DMS153 treated with DMSO at 0.1 percent for 48 hours (cell line): ENCODE measurements around the gene EFCC1.

Source experiments
- DNase-seq: peaks from one replicate; lab custom pipeline; 2025; ENCODE audit not compliant: unreplicated experiment; lab: John Stamatoyannopoulos, UW

The EFCC1 gene, protein sequence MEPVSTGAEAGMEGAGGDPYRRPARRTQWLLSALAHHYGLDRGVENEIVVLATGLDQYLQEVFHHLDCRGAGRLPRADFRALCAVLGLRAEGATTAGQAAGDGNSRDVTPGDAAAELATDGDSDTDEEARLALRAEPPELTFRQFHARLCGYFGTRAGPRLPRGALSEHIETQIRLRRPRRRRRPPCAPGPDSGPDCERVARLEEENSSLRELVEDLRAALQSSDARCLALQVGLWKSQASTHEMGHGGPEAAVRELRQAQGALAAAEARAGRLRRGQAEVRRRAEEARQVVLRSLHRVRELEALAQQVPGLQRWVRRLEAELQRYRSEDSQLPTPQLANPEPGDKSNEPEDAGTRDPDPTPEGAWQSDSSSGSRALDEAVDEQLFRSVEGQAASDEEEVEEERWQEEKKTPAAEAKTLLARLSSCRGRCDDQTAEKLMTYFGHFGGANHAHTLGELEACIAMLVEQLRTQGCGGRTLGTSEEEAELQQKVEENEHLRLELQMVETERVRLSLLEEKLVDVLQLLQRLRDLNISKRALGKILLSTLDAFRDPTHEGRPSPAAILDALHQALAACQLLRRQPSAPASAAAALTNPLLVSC

DNA sequence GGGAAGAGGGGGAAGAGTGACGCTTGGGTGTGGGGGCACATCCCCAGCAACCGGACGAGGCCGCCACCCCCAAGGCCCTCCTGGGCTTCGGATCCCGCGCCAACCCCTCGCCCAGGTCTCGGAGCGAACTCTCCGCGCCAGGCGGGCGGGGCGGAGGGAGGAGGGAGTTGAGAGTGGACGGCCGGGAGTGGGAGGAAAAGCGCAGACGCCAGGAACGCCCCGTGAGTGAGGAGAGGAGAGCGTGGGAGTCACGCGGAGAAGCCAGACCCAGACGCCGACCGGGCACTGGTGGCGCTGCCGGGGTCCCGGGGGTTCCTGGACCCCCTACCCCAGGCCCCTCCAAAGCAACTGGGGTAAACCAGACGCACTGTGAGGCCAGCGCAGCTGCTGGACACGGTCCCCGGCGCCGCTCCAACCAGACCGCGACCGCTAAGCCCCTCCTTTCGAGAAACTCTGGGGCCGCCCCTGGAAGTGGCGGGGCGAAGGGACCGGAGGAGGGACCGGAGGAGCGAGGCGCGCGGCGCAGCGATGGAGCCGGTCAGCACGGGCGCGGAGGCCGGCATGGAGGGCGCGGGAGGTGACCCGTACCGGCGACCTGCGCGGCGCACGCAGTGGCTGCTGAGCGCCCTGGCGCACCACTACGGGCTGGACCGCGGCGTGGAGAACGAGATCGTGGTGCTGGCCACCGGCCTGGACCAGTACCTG, at the start of gene EFCC1:
Gene EFCC1, plus strand, starts transcription at position 204 of the 705 bp plus-strand sequence. Its CDS starts 325 bp downstream, at position 529.
- no peak for DNase-seq

DNA sequence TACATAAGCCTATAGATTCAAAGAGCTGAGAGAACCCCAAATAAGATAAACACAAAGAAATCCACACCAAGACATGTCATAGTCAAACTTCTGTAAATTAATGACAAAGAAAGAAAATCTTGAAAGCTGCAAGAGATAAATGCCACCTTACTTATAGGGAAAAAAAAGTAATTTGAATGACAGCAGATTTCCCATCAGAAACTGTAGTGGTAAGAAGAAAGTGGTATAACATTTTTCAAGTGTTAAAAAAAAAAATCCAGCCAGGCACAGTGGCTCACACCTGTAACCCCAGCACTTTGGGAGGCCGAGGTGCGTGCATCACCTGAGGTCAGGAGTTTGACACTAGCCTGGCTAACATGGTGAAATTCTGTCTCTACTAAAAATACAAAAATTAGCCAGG, 44.7 kb upstream of the EFCC1 start:
- DNase-seq = no peak

DNA sequence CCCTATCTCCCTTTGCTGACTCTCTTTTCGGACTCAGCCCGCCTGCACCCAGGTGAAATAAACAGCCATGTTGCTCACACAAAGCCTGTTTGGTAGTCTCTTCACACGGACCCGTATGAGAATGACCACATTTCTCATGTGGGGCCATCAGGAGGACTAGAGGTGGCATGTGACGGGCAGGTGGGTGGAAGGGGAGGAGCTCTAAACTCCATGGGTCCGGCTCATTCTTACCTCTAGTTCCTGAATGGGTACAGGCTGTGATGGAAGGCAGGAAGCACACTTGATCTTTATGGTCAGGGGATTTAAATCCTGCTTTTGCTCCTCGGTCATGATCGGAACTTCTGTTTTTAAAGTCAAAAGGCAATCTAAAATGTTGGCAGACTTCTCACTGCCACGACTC, 35.8 kb upstream of the EFCC1 start:
- DNase-seq = no peak

DNA sequence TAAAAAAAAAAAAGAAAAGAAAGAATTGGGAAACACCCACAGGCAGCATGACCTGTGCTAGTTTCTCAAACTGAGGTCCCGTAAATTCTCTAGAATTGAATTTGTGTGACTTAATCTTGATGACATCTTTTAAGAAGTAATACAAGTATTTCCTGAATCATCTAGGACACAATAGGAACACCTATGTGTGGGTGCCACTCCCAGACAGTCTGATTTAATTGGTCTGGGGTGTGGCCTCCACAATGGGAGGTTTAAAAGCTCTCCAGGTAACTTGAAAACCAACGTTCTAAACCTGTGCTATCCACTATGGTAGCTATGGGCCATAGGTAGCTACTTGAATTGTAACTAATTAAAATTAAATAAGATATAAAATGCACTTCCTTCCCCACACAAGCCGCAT, 35.3 kb upstream of the EFCC1 start:
- no peak for DNase-seq

DNA sequence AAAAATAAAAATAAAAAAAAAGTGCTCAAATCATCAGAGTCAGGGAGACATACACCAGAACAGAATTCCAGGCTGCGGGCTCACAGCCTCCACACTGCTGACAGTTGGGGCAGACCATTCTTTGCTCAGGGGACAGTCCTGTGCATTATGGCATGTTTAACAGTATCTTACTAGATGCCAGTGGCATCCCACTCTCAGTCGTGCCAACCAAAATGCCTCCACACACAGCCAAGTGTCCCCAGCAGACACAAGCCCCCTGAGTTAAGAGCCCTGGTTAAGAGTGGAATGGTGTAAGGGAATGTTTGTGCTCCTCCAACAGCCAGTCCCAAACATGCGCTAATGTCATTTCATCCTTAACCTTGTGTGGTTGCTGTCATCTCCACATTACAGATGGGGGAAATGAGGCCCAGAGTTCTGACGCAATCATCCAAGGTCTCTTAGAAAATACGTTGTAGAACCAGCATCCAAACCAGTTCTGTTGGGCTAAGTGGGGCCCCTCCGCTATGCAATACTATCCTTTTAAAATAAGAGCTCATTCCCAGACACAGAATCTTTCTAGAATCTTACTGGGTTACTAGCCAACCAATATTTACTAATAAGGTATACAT, 33.3 kb upstream of the EFCC1 start:
- no peak for DNase-seq

DNA sequence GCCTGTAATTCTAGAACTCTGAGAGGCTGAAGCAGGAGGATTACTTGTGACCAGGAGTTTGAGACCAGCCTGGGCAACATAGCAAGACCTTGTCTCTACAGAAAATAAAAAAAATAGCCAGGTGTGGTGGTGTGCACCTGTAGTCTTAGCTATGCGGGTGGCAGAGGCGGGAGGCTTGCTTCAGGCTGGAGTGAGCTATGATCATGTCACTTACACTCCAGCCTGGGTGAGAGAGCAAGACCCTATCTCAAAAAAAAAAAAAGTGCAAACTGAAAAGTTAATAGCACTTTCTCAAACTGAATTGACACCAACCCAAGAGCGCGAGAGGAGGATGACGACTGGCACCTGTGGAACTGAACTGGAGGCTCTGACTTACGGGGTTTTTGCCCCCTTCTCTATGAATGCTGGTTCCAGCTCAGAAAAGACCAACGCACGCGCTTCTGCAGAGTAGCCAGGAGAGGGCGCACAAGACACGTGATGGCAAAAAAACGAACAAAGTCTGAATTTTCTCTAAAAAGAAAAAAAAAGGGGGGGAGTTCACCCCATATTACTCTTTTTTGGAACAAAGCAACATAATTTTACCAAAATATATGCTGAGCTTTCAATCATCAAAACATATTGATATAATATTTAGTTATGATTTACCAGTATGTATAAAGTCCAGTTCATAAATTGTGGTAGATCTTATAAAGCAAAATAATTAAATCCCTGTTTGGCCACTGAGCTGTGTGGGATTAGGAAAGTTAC, 30.9 kb upstream of the EFCC1 start:
- DNase-seq = peak; percentile 31

DNA sequence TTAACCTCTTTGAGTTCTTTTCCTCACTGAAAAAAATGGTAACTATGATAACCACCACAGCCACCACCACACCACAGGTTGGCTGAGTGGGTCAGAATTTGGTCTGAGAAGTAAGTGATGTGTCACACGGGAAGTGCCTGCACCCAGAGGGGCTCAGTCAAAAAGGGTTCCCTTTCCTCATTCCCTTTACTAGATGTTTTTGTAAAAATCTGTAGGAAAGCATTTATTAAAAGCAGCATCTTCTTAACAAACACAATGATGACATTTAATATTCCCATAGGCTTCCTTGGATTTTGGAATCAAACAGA, 30.4 kb upstream of the EFCC1 start:
- DNase-seq = no peak

DNA sequence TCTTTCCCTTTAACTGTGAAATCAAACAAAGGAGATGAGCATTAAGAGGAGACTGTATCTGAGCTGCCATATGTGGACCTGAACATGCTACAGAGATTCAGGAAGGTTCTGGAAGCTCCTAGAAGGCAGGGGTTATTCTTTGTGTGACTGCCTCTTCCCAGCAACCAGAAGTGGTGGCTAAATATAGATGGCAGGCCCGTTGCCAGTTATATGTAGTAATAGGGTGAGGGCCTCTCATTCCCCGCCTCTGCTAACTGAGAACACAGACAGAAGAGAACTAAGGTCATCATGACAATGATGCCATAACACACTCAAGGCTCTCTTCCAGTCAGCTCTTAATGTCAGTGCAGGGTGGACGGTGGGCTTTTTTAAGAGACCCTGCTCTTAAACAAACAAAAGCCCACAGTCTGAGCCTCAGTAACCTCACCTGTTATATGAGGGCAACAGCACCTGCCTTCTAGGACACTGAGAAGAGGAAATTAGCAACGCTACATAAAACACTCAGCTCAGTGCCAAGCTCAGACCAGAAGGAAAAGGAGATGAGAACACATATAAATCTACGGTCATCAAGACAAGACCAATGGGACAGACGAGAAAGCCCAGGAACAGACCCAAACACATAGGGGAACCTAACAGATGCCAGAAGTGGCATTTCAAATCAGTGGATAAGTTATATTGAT, 29.5 kb upstream of the EFCC1 start:
- DNase-seq = no peak

DNA sequence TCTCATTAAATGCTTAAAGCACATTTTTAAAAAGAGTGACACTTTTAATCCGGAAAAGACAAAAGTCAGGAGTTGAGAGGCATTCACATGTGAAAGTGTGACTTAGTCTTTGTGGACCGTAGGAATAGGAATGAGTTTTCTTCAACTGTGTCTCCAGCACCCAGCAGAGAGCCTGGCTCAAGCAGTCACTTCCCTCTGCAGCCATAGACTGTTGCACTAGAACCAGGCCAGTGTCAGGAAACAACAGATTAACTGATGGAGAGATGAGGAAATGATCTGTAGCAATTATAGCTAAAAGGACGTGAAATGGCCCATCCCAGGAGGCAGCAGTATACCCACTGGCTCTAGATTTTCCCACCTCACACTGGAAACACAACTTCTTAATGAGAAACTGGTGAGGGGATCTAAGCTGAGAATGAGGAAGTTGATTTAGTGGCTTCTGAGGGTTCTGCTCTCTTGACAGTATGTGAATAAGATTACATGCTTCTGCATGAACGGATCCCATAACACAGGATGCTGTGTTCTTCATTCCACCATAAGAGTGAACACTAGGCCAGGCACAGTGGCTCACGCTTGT, 27.0 kb upstream of the EFCC1 start:
- no peak for DNase-seq

DNA sequence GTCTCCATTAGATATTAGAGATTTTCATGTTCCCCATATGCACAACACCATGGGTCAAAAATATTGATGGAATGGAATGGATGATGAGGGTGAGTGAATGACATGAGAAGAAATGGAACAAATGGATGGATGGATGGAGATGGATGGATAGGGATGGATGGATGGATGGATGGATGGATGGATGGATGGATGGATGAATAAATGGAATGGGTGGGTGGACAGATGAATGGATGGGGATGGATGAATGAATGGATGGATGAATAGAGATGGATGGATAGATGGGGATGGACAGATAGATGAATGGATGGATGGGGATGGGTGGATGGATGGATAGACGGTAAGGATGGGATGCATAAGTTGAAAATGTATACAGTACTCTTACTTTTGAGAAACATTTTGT, 25.8 kb upstream of the EFCC1 start:
- DNase-seq = no peak

DNA sequence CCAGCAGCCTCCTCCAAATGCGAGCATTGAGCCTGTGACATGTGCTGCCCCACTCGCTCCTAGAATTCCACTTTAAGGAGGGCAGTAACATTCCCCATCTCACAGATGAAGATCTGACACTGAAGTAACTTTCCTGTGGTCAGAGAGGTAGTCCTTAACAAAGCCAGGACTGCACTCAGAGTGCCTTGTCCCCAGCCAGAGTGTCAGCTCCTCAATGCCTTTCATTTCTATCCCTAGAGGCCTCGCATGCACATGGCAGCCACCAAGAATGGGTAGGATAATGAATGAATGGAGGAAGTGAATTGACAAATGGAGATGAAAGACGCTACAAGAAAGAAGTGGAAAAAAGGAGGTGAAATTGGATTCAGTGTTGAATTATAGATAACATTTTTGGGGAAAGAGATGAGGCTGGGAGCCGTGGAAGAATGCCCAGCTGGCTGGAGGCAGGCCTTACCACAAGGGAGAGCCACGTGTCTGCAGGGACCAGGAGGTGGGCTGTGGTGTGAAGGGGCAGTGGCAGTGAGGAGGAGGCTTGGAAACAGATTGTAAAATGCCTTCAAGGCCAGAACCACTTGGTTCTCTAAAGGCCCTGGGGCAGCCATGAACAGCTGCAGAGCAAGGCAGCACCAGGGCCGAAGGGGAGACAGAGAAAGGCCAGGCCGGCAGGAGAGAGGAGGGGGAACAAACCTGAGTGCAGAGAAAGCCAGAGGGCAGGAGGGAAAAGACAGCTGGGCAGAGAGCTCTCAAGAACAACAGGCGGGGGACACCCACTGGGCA, 17.6 kb upstream of the EFCC1 start:
- no peak for DNase-seq

DNA sequence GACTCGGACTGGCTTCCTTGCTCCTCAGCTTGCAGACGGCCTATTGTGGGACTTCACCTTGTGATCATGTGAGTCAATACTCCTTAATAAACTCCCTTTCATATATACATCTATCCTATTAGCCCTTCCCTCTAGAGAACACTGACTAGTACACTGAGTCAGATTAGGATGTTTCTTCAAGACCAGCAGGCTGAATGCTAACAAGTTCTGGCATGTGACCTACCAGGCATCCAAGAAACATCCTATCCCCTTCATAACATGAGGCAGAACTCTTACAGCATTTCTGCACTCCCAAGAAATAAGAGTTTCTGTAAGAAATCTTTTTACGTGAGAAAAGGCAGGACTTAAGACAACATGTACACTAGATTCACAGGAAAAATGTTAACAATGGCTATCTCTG, 16.5 kb upstream of the EFCC1 start:
- DNase-seq = no peak

DNA sequence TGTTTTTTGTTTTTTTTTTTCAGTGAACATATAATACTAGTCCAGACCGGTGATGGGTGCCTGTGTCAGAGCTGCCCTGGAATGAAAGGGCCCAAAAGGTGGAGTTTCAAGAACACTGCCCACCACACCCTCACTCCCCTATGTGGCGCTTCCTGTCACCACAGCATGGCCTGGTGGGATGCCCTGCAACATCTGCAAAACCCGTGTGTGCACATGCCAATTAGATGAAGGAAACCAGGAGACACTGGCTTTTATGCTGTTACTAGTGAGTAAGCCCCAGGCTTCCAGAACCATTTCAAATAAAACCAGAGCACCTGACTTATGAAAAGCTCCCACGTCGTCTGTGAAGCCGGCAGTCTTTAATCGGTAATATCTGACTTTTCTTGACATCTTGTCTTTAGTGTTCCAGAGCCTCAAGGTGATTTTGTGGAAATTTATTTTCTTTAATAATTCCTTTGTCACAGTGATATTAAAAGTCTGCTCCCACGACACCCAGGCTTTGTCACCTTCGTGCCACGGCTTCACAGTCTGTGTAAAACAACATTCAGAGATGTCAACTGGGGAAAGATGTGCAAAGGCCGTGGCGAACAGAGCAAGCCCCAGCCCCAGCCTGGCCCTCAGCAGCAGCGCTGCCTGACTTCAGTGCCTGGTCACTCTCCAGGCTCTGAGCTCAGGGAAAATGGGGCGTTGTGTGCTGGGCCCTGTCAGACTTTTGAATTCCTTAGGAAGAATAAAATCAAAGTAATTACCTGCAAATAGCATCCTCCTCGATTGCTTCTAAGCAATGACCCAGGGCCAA, 13.6 kb upstream of the EFCC1 start:
- no peak for DNase-seq

DNA sequence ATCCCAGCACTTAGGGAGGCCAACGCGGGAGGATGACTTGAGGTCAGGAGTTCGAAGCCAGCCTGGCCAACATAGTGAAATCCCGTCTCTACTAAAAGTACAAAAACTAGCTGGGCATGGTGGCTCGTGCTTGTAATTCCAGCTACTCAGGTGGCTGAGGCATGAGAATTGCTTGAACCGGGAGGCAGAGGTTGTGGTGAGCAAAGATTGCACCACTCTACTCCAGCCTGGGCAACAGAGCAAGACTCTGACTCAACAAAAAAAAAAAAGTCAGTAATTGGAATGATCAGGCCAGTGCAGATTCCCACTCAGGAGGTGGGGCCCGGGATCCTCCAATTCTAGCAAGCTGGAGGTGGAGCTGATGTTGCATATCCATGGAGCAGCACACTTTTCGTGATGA, 12.8 kb upstream of the EFCC1 start:
- no peak for DNase-seq

DNA sequence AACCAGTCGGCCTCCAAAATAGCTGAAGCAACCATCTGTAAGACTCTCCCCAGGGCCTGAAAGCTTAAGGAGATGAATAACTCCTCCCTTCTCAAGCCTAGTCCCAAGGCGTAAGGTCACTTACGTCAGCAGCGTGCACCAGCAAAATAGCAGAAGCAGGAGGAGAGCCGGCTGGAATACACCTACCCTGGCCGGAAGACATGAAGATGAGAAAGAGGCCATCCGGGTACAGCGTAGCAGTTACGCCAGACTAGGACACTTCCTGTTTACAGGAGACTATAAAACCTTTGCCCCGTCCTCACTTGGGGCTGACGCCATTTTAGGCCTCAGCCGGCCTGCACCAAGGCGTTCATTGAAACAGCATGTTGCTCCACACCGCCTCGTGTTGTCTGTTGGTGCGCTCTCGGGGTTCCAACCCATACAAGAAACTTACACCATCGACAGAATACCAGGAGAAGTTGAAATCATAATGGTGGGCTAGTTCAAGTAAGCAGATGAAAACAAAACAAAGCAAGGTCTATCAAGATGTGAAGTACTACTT, 9.7 kb upstream of the EFCC1 start:
- no peak for DNase-seq

DNA sequence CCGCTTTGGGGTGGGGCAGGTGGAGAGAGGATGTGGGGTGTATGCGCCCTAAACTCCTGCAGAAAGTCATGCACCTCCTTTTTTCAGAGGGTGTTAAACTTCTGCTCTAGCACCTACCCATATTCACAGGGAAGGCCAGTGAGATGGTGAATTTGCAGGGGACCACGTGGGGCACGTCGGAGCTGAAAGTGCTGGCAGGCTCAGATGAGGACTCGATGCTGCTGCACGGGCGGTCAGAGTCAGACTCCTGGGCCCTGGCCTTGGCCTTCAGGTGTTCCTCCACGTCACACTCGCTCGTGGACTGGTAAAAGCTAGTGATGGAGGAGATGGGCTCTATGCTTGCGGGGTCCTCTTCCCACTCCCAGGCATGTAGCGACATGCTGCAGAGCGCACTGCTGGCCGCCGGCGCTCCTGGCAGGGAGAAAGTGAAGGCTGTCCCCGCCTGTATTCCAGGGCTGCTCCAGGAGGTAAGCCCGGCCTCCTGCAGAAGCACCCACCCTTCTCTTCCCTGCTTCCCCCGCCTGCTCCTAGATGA, 8.1 kb upstream of the EFCC1 start:
- DNase-seq = no peak

DNA sequence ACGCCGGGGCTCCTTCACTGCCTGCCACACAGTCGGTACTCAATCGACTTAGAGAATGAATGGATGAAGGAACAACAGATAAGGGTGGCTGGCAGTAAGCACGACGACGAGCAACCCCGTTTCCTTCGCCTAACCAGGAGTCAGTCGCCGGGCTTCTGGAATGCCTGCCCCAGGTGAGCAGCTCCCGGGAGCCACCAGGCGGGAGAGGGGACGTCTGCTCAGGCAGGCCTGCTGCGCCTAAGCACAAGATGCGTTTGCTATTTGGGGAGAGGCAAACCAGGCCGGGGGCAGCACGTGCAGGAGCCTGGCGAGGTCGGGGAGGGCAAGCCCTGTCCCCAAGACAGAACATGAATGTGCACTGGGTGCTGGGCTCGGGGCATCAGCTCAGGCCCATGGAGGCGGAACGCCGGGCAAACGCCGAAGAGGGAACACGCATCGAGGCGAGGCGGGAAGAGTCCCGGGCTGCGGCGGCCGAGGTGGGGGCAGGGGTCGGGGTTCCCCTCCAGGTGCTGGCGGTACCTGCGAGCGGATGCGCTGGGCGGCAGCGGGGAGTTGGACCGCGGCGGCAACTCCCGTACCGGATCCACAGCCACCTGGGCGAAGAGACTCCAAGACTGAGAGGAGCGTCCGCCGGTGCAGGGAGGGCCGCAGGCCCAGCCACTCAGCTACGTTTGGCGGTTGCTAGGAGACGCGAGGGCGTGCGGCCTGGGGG, 7.5 kb upstream of the EFCC1 start, which contains the start of gene CFAP92:
Gene CFAP92, minus strand, starts transcription at position 616 of the 712 bp plus-strand sequence. CDS start 772 bp downstream, outside the sequence.
- peak; percentile 81 for DNase-seq

DNA sequence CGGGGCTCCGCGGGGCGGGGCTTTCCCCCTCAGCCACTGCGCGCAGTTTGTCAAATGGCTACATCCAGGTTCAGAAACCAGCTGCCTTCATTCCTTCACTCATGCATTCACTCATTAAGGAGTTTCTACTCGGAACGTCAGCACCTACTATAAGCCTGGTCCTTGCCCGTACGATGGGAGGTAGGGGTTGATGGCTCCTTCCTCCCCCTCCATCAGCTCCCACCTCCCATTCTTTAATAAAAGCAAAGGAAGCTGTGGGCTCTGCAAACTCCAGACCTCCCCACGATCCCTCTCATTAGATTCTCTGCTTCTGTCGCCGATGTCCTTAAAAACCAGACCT, 7.0 kb upstream of the EFCC1 start:
- no peak for DNase-seq
